GM12892 (cell line): ENCODE results near the gene LMO3.

Source experiments
- POLR2A ChIP-seq: IDR thresholded peaks from 2 replicates; pipeline ENCODE4 v1.6.1; 2011; ENCODE audit warnings: low read depth, low read length, control low read depth
- POLR2AphosphoS5 ChIP-seq: IDR thresholded peaks from 2 replicates; pipeline ENCODE4 v1.6.1; 2011; ENCODE audit warnings: low read depth, low read length, control low read depth
- TAF1 ChIP-seq: IDR thresholded peaks from 2 replicates; pipeline ENCODE4 v1.6.1; 2011; ENCODE audit warnings: low read depth, mild to moderate bottlenecking, control low read depth, low read length, borderline replicate concordance

DNA sequence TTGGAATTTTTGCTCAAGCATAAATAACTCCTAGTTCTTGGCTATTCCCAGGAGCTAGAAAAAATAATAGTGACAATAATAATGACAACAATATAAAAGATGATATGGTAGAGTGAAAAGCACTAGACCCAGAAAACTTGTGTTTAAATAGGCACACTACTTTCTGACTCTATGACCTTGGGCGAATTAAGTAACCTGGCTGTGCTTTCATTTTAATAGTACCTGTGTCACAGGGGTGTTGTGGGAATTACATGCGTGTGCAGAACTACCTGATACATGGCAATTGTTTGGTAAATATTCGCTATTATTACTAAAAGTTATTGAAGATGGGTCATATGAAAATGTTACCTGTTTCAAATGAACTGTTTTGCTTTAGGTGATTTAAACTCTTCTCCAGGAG lies 60.1 kb downstream of the LMO3 start:
- TF ChIP-seq POLR2A (no peak), POLR2AphosphoS5 (no peak), TAF1 (no peak)
